HepG2 (cell line): Measurements from ENCODE around the gene ZNF660. TPM values are rescaled to one million over a fixed set of nuclear protein-coding genes. Genes with fewer than 3 reads are reported as not detected.

ENCODE experiments used
- ATF4 ChIP-seq, 2 experiments: fragments of 450-650 bp in 1 of 2; sonication (generic) in 1 of 2; formaldehyde crosslinking; IDR thresholded peaks; 2 replicates each; pipeline versions ENCODE4 v1.5.0 to v1.8.0; 2020 to 2022; ENCODE audit warnings: mild to moderate bottlenecking in 1 of 2, missing genetic modification reagents in 1 of 2
- FOXP4 ChIP-seq: sonication (generic); formaldehyde crosslinking; IDR thresholded peaks from 2 replicates; pipeline ENCODE4 v1.4.0; 2020; ENCODE audit warnings: missing genetic modification reagents
- HNF1B ChIP-seq: sonication (generic); formaldehyde crosslinking; IDR thresholded peaks from 2 replicates; pipeline ENCODE4 v1.5.1; 2020; ENCODE audit warnings: mild to moderate bottlenecking, moderate library complexity, missing genetic modification reagents
- HOXA3 ChIP-seq: sonication (generic); formaldehyde crosslinking; IDR thresholded peaks from 2 replicates; pipeline ENCODE4 v1.5.0; 2020; ENCODE audit warnings: missing genetic modification reagents
- KDM2A ChIP-seq: sonication (generic); formaldehyde crosslinking; IDR thresholded peaks from 2 replicates; pipeline ENCODE4 v1.4.0; 2020; ENCODE audit warnings: low read depth, missing genetic modification reagents, borderline replicate concordance
- NCOA1 ChIP-seq: sonication (generic); formaldehyde crosslinking; IDR thresholded peaks from 2 replicates; pipeline ENCODE4 v1.9.0; 2021; ENCODE audit warnings: missing genetic modification reagents
- RXRA ChIP-seq: sonication (generic); formaldehyde crosslinking; IDR thresholded peaks from 2 replicates; pipeline ENCODE4 v1.5.1; 2020; ENCODE audit warnings: missing genetic modification reagents
- SALL2 ChIP-seq: sonication (generic); formaldehyde crosslinking; IDR thresholded peaks from 2 replicates; pipeline ENCODE4 v1.8.1; 2023; ENCODE audit warnings: mild to moderate bottlenecking, missing genetic modification reagents, inconsistent platforms
- SETDB1 ChIP-seq: sonication (generic); formaldehyde crosslinking; IDR thresholded peaks from 2 replicates; pipeline ENCODE4 v1.5.1; 2020; ENCODE audit warnings: missing genetic modification reagents, mild to moderate bottlenecking, borderline replicate concordance
- ZBTB7B ChIP-seq: sonication (generic); formaldehyde crosslinking; IDR thresholded peaks from 2 replicates; pipeline ENCODE4 v1.4.0; 2020; ENCODE audit warnings: missing genetic modification reagents
- ZFP82 ChIP-seq: sonication (generic); formaldehyde crosslinking; IDR thresholded peaks from 2 replicates; pipeline ENCODE4 v1.5.1; 2020; ENCODE audit warnings: mild to moderate bottlenecking, missing genetic modification reagents, borderline replicate concordance
- ZNF331 ChIP-seq: sonication (generic); formaldehyde crosslinking; IDR thresholded peaks from 2 replicates; pipeline ENCODE4 v1.4.0; 2020; ENCODE audit warnings: missing genetic modification reagents
- ZNF333 ChIP-seq: sonication (generic); formaldehyde crosslinking; IDR thresholded peaks from 2 replicates; pipeline ENCODE4 v1.4.0; 2020; ENCODE audit warnings: mild to moderate bottlenecking, missing genetic modification reagents, borderline replicate concordance
- ZNF414 ChIP-seq: sonication (generic); formaldehyde crosslinking; IDR thresholded peaks from 2 replicates; pipeline ENCODE4 v1.5.0; 2020; ENCODE audit warnings: missing genetic modification reagents
- ZNF501 ChIP-seq: sonication (generic); formaldehyde crosslinking; IDR thresholded peaks from 2 replicates; pipeline ENCODE4 v1.5.1; 2020; ENCODE audit warnings: mild to moderate bottlenecking, moderate library complexity, missing genetic modification reagents
- ZNF564 ChIP-seq: sonication (generic); formaldehyde crosslinking; IDR thresholded peaks from 2 replicates; pipeline ENCODE4 v1.8.1; 2023; ENCODE audit warnings: mild to moderate bottlenecking, missing genetic modification reagents
- ZNF574 ChIP-seq: sonication (generic); formaldehyde crosslinking; IDR thresholded peaks from 2 replicates; pipeline ENCODE4 v1.4.0; 2020; ENCODE audit warnings: missing genetic modification reagents
- ZNF589 ChIP-seq: sonication (generic); formaldehyde crosslinking; conservative IDR thresholded peaks from 2 replicates; pipeline ENCODE4 v1.8.0; 2022; ENCODE audit warnings: mild to moderate bottlenecking, moderate library complexity, missing genetic modification reagents
- ZNF790 ChIP-seq: sonication (generic); formaldehyde crosslinking; IDR thresholded peaks from 2 replicates; pipeline ENCODE4 v1.8.0; 2022; ENCODE audit warnings: missing genetic modification reagents, mild to moderate bottlenecking, borderline replicate concordance
- polyA plus RNA-seq, 8 experiments: library from polyadenylated mRNA; depleted of rRNA in 3 of 8; stranded (reverse) in 7 of 8; unstranded in 1 of 8; fragments of >200 nt; fragmentation: Illumina TruSeq in 4 of 8; extraction: Trizol in 4 of 8; gene quantifications; 2 replicates each; pipeline versions ENCODE4 v1.2.1 to v1.2.3, GENCODE V29; 2011 to 2016; ENCODE audit warnings: low read depth in 4 of 8, missing spikeins in 1 of 8, mixed read lengths in 1 of 8; ENCODE audit not compliant: insufficient read depth in 1 of 8
- total RNA-seq, 5 experiments: library from RNA; depleted of rRNA; stranded (reverse); fragments of >200 nt; fragmentation: Illumina TruSeq; extraction: Trizol; gene quantifications; 2 replicates each; pipeline ENCODE4 v1.2.3, GENCODE V29; 2016; ENCODE audit warnings: low read depth in 1 of 5

Gene ZNF660
- total and polyA plus RNA-seq, 2 of the 13 experiments (the other 11 are each of a cell fraction or from before 2014, with no cell fraction given) = 0.91 to 3.3 TPM

GRCh38 chr3:44554626-44555592 lies 29.9 kb upstream of the ZNF660 start, which contains the start of gene ZKSCAN7 (continued):
- TF ChIP-seq ZNF574 (CRISPR knock-in tag) (peak; percentile 92), NCOA1 (CRISPR knock-in tag) (no peak), SETDB1 (CRISPR knock-in tag) (peak; percentile 8; the same call in 1 of the 2 replicates), ZNF501 (CRISPR knock-in tag) (peak; percentile 40), ZNF333 (CRISPR knock-in tag) (0 out of 2 replicates have a peak, but pooled peaks have one; percentile 44), KDM2A (CRISPR knock-in tag) (peak; percentile 61; the same call in 1 of the 2 replicates), ZFP82 (CRISPR knock-in tag) (0 out of 2 replicates have a peak, but pooled peaks have one; percentile 46), SALL2 (CRISPR knock-in tag) (peak; percentile 46; the same call in 1 of the 2 replicates), ATF4 (CRISPR knock-in tag; IDR thresholded peaks at IDR 0.05) (0 out of 4 replicates have a peak, but pooled peaks of 1 of the 2 experiments have one; percentile 28), ZNF414 (CRISPR knock-in tag) (0 out of 2 replicates have a peak, but pooled peaks have one; percentile 19), ZNF589 (CRISPR knock-in tag) (peak; percentile 49; the same call in 1 of the 2 replicates), ZBTB7B (CRISPR knock-in tag) (no peak), FOXP4 (CRISPR knock-in tag) (no peak), HOXA3 (peak; percentile 58), ZNF790 (CRISPR knock-in tag) (0 out of 2 replicates have a peak, but pooled peaks have one; percentile 55), ZNF331 (0 out of 2 replicates have a peak, but pooled peaks have one; percentile 9), HNF1B (CRISPR knock-in tag) (0 out of 2 replicates have a peak, but pooled peaks have one; percentile 7), RXRA (no peak), ZNF564 (CRISPR knock-in tag) (no peak)
